Measurements from ENCODE around the gene SRSF10.

DNA sequence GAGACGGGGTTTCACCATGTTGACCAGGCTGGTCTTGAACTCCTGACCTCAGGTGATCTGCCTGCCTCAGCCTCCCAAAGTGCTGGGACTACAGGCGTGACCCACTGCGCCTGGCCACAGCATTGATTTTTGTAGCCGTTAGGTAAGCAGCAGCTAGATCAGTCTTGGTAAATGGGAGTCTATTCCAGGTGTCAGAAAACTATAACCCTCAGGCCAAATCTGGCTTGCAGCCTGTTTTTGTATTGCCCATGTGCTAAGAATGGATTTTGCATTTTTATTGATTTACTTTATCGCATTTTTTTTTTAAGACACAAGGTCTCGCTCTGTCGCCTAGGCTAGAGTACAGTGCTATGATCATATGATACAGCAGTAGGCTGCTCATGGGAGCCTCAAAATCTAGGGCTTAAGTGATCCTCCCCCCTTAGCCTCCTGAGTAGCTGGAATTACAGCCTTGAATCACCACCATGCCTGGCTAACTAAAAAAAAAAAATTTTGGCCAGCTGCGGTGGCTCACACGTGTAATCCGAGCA, 16.6 kb upstream of the SRSF10 start:
- TF ChIP-seq, protein P1, sequence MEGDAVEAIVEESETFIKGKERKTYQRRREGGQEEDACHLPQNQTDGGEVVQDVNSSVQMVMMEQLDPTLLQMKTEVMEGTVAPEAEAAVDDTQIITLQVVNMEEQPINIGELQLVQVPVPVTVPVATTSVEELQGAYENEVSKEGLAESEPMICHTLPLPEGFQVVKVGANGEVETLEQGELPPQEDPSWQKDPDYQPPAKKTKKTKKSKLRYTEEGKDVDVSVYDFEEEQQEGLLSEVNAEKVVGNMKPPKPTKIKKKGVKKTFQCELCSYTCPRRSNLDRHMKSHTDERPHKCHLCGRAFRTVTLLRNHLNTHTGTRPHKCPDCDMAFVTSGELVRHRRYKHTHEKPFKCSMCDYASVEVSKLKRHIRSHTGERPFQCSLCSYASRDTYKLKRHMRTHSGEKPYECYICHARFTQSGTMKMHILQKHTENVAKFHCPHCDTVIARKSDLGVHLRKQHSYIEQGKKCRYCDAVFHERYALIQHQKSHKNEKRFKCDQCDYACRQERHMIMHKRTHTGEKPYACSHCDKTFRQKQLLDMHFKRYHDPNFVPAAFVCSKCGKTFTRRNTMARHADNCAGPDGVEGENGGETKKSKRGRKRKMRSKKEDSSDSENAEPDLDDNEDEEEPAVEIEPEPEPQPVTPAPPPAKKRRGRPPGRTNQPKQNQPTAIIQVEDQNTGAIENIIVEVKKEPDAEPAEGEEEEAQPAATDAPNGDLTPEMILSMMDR (IDR thresholded peaks at IDR 0.05; ENCODE audit: low read depth, low read length) = no peak
- no peak for TF ChIP-seq EZH2phosphoT487 (IDR thresholded peaks at IDR 0.05; ENCODE audit: low read depth)
